GM11168 (cell line): ENCODE data around the gene MPO.

Source experiments
- in situ Hi-C: fragments of 300-500 bp; cut with MboI; formaldehyde crosslinking; loops from one replicate; pipeline ENCODE4 v1.12.0; 2022; ENCODE audit warnings: low sequenced_read_pairs; ENCODE audit not compliant: unreplicated experiment

The MPO gene

DNA sequence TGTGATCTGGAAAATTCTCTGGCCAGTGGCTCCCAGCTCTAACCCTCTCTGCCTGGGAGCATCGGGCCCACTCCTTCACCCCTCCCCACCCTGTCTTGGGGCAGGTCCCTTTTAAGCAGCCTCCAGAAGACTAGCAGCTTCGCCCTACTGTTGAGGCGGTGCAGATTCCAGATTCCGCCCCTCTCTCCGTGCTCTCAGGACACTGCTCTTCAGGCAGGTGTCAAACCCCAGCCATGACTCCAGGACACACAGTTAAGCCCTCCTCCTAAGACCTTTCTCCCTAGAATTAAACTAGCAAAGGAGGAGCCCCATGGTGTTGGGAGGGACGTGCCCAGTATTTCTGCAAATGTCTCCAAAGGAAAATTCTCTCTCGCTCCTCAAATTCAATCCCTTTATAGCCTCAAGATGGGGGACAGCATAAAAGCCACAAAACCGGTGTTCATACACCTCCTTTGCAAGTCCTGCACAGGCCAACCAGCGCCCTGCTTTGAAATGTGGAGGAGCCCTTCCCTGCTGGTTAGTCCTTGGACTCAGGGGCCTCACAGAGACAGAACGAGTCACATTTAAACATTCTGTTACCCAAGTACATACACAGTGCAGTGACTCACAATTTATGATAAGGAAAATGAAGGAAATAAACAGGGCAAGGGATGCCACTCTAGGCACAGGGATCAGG is 35.2 kb downstream of the MPO start:
- in situ Hi-C loops: no loop called here

DNA sequence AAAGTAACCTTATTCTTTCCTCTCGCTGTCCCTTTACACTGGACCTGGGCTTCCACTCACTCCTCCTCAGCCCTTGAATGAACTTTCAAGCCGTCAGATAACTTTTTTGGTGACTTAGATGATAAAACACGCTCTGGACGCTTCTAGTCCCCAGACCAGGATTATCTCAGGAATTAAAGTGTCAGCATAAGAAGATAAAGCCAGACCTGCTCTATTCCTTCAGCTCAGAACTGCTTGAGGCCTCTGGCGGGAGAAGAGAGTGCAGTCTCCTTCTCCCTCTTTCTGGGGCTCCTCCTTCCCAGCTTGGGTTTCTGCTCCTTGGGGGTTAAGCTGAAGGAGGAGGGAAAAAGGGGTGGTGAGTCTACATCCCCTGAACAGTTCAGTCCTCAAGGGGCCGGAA is 35.8 kb downstream of the MPO start:
- in situ Hi-C loops: no loop called here

DNA sequence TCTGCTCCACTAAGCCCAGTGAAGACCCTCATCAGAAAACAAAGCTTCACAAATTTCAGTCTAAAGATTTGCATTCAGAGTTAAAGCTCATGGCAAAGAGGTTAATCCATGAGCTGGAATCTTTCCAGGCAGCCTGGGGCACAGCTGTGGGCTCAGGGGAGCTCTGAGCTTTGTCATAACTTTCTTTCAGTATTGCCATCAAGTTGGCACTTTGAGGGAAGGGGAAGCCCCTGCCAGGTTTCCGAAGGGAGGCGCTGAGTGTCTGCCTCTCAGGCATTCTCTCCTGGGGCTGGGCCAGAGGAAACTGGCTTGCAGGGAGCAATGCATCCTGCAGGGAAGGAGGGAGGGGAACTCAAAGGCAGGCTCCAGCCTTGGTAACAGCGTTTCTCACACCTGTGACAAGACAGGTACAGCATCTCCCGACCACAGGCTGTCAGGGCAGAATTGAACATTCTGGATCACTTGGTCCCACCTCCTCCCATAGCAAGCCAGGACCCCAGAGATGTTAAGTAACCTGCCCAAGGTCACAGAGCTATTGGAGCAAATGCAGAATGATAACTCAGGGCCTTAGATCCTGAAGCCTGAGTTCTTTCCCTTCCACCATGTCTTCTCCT is 38.5 kb downstream of the MPO start:
- in situ Hi-C loops: no loop called here

DNA sequence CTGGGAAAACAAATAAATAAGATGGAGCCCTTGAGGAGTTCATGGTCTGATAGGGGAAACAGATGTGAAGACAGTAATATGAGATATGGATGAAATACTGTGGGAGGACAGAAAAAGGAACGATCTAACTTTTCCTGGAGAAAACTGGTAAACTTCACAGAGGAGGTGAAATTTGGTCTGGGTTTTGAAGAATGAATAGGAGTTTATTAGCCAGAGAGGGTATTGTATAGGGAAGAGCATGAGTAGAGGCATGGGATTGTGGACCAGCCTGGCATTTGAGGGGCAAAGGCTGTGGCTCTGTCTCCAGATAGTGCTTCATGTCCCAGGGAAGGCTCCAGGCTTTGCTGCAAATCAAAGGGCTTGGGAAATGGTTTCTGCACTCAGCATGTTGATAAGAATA is 40.7 kb downstream of the MPO start:
- in situ Hi-C loops: no loop called here

DNA sequence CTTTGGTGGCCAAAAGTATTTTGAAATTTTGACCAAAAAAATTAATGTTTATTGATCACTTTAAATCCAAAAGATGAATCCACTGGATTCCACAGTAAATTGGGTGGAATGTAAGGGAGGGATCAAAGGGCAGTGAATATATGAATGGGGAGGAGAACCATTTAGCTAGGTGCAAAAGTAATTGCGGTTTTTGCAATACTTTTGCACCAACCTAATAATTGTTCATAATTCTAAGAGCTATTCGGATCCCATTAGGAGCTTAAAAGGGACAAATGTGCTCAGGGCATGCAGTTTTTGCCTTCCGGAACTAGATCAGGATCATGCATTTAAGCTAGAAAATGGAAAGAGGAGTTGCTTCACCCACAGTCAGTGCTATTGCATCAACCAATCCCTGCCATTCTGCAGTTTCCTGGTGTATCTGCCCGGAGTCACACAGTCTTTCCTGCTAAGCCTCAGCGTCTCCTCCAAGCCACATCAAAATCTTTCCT is 42.5 kb downstream of the MPO start, which contains the start of gene LPO:
LPO (plus strand) TSS at position 438 of the 488 bp plus-strand sequence. CDS start 4,396 bp downstream, outside the sequence.
- in situ Hi-C loops: no loop called here

DNA sequence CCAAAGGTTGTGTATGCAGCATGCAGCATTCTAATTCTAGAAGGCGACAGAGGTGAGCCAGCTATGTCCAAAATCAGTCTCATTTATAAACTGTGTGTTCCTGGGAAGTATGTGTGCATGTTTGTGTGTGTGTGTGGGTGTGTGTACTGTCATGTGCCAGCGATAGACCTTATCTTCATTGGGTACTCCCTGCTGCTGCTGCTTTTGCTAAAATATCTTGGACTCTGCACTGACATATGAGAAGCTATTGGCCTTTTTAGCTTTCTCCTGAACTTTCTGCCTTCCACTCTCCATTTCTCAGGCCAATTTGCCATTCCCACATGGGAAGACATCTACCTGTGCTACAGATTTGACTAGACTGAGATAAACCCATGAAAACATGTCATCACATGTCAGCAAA is 44.3 kb downstream of the MPO start:
- in situ Hi-C loops: no loop called here

DNA sequence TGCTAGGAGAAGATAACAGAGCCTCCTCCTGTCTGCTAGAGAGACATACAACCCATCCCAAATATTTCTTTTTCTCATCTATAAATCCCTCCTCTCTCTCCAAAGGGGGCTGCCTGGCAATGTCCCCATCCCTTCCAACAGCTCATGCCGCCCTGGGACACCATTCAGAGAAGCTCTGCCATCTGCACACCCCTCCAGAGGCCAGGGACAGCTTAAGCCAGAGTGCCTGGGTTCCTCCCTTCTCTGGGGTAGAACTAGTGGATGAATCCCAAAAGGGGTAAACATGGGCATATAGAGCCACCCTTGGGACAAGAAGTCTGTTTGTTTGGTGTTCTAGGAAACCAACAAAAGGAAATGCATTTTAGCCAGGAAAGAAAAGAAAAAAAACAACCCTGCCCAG is 44.9 kb downstream of the MPO start:
- in situ Hi-C loops: no loop called here

DNA sequence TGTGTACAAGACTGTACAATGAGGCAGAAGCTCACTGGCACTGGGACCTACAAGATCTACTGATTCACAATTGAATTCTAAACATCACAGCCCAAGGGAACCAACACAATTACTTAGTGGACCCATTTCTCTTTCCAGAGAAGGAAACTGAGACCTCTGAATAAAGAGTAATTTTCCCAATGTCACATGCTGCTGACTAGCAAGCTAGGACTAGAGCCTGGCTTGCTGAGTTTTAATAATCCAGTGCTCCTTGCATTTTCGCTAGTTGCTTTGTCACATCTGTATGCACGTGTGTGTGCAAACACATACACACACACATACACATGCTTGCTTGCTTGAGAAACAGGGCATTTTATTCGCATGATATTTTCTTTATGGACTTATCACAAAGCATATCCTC is 46.2 kb downstream of the MPO start:
- in situ Hi-C loops: no loop called here

DNA sequence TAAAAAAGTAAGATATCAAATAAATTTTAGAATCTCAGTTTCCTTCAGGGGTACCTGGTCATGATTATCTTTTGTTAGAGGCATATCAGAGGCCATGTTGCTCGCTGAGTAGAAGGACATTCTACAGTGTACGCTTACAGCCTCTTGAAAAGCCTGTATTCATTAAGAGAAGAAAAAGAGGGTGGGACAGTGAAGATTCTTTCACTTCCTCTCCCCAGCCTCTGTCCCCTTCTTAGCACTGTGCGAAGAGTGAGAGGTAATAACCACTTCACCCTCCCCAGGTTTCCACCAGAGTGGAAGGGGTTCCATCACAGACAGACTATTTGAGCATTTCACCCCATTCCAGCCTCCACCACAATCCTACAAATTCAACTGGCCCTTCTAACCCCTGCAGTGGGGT is 47.2 kb downstream of the MPO start:
- in situ Hi-C loops: no loop called here

DNA sequence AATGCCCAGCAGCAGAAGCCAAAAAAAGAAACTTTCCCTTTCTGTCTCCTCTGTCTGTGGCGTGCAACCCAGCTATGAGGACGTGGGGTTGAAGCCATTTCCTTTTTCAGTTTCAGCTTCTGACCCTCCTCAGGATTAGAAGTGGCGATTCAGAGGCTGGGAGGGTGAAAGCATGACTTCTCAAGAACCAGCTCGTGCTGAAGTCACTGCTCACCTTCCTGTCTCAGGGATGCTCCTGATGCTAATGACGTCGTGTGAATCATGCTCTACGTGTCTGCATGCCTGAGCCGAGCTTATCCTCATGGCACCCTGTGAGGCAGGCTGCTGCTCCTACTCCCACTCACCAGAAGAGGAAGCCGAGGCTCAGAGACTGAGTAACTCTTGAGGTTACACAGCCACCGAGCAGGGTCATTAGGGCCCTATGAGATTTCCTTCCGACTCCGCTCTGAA is 48.0 kb downstream of the MPO start:
- in situ Hi-C loops: no loop called here

DNA sequence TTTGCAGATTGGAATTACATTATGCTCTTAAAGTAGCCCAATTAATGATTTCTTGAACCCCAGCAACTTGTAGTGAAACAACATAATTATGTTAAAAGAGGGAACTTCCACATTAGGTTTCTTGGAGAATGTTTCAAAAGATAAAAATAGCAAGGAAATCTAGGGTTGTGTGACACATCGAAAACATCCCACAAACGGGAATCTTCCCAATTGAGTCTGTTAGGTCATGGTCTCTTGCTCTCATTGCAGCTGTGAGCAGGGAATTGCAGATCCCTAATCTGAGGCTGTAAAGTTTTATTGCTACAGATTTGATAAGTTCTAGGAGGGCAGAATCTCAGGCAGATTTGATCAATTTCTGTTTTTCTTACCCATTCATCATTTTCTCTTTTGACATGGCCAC is 49.1 kb downstream of the MPO start:
- in situ Hi-C loops: no loop called here

DNA sequence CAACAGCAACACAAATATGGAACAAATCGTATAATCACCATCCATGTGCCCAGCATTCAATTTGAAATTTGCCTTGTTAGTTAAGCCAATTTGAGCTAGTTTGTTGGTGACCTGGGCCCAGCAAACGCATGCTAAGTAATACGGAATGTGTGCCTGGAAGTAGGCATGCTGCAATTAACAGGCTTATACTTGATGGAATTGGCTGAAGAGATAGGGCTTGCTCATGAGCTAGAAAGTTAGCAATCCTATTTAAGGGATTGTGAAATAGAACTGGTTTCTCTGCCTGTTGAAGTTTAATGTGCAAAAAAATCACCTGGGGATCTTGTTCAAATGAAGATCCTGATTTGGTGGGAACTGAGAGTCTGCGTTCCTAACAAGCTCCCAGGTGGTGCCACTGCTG is 50.9 kb downstream of the MPO start:
- in situ Hi-C loops: no loop called here

DNA sequence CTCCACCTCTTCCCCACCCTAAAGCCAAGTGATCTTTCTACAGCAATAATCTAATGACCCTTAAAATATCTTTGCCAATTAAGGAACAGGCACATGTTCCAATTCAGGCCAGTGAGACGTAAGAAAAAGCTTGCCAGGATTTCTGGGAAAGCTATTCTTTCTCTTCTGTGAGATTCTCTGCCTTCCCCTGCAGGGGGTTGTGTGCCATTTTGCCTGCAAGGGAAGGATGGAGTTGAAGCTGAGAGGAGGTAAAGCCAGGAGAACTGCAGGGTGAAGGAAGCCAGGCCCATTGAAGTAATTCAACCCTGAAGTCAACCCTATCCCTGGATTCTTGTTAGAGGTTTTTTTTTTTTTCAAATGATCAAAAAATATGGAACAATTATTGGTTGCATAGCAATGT is 51.4 kb downstream of the MPO start:
- in situ Hi-C loops: no loop called here

DNA sequence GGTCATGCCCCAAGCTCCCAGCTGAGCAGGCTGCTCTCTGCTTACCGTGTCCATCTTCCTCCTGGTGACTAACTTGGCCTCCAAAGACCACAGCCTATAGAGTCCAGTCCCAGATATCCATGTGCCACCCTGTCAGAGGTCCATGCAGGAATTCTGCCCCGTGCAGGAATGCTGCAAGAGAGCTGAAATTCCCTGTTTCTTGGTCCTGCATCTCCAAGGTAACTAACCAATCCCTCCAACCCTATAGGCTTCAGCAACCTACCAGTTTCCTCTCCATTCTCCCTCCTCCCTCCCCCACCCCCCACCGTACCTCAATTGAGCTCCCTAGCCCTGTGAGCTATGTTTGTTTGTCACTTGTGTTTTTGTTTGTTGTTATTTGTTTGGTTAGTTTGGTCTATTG is 52.1 kb downstream of the MPO start:
- in situ Hi-C loops: no loop called here

DNA sequence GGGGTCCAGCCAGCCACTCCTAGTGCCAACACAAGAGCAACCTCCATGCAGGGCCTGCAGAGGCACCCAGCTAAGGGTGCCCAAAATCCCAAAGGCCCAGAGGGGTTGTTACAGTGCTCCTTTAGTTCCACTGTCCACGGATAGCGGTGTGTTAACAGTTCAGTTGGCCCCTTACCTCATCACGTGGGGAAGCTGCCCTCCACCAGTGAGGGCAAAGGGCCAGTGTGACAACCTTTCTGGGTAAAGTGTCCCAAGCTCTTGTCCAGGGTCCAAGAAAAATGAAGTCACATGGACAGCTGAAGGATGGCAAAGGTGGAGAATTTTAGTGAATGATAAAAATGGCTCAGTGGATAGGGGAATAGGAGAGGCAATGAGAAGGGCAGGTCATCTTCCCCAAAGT is 53.0 kb downstream of the MPO start:
- in situ Hi-C loops: no loop called here

DNA sequence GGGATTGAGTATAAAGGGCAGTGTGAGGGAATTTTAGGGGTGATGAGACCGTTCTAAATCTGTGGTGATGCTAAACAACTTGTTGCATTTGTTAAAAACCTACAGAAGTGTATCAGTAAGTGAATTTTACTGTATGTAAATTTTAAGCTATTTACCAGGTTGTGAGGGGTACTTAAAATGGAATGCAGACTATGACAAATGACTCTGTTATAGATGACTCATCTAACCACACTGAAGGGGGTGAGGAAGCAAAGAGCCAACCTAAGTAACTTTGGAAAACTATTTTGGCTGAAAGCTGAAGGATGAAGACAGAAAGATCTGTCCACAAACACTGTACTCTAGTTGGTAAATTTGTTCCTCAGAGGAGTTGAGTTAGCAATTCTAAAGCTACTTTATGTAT is 56.4 kb downstream of the MPO start:
- in situ Hi-C loops: no loop called here
